Panc1 (cell line): ENCODE measurements around the gene GDPD5. TPM values are rescaled to one million over a fixed set of nuclear protein-coding genes. Genes with fewer than 3 reads are reported as not detected.

ENCODE experiments used
- ATAC-seq: fragments of 200-7000 bp; cut with Tn5 transposase; 2 replicates; pipeline ENCODE4 v1.9.1; 2020; ENCODE audit warnings: mild to moderate bottlenecking, moderate library complexity
- BruUV-seq: library from RNA; stranded (reverse); fragments of 400-500 nt; replicated peaks from 2 replicates; lab custom pipeline; 2021; lab: Mats Ljungman, UMichigan
- CTCF ChIA-PET: fragments of 300-600 bp; sonication (Branson Sonifier 250); formaldehyde crosslinking; loops from one replicate; lab custom pipeline; 2022; ENCODE audit warnings: antibody characterized with exemption; lab: Charles Lee
- POLR2A ChIA-PET: fragments of 300-600 bp; sonication (Branson Sonifier 250); formaldehyde crosslinking; loops from one replicate; lab custom pipeline; 2022; ENCODE audit warnings: antibody characterized with exemption; lab: Charles Lee
- DNase-seq: peaks from one replicate; pipeline ENCODE4 v3.0.0-alpha.2; 2010; ENCODE audit warnings: low read depth, low spot score
- H3K27ac ChIP-seq: 2 replicates; pipeline ENCODE4 v1.5.1; 2011; ENCODE audit warnings: mild to moderate bottlenecking, low read length, inconsistent platforms
- H3K27me3 ChIP-seq: fragments of 200-500 bp; sonication (Bioruptor generic); 2 replicates; pipeline ENCODE4 v1.6.0; 2014; ENCODE audit warnings: low read length, inconsistent platforms; ENCODE audit not compliant: control insufficient read depth, insufficient read depth
- H3K36me3 ChIP-seq: fragments of 200-500 bp; sonication (Bioruptor generic); 2 replicates; pipeline ENCODE4 v1.5.1; 2014; ENCODE audit warnings: inconsistent platforms, mild to moderate bottlenecking, low read length, moderate library complexity; ENCODE audit not compliant: control insufficient read depth, insufficient read depth
- H3K4me1 ChIP-seq: 2 replicates; pipeline ENCODE4 v1.5.1; 2011; ENCODE audit warnings: inconsistent platforms, mild to moderate bottlenecking, low read length, moderate library complexity; ENCODE audit not compliant: control insufficient read depth, insufficient read depth
- H3K4me3 ChIP-seq, 2 experiments: 2 replicates each; pipeline ENCODE4 v1.5.1; 2011 to 2012; ENCODE audit warnings: low read depth in 2 of 2, low read length in 2 of 2, mild to moderate bottlenecking in 2 of 2, inconsistent platforms in 1 of 2, moderate library complexity in 1 of 2
- H3K9me3 ChIP-seq: fragments of 200-500 bp; sonication (Bioruptor generic); 2 replicates; pipeline ENCODE4 v1.5.1; 2014; ENCODE audit warnings: low read depth, mild to moderate bottlenecking, inconsistent platforms, low read length, moderate library complexity; ENCODE audit not compliant: control insufficient read depth, insufficient read depth
- POLR2AphosphoS5 ChIP-seq: IDR thresholded peaks from 2 replicates; pipeline ENCODE4 v1.6.1; 2012; ENCODE audit warnings: mild to moderate bottlenecking, low read depth, low read length, moderate library complexity
- SIN3A ChIP-seq: IDR thresholded peaks from 2 replicates; pipeline ENCODE4 v1.6.1; 2012; ENCODE audit warnings: low read depth, mild to moderate bottlenecking, low read length, moderate library complexity, borderline replicate concordance; ENCODE audit not compliant: insufficient read depth
- TCF7L2 ChIP-seq: IDR thresholded peaks from 2 replicates; pipeline ENCODE4 v1.6.1; 2011; ENCODE audit warnings: mild to moderate bottlenecking, low read depth, low read length, inconsistent platforms
- in situ Hi-C: cut with HindIII; loops from 2 replicates; pipeline ENCODE4 v1.10.0; 2016; ENCODE audit warnings: low sequenced_read_pairs, low pct_unique_long_range_greater_than_20kb
- intact Hi-C: fragments of 100-400 bp; cut with micrococcal nuclease; formaldehyde crosslinking; loops from one replicate; pipeline ENCODE4 v1.10.0; 2022; ENCODE audit not compliant: unreplicated experiment
- total RNA-seq: library from RNA; stranded (reverse); gene quantifications from one replicate; pipeline ENCODE4 v1.2.1, GENCODE V29; 2021; ENCODE audit not compliant: unreplicated experiment
- TF ChIP-seq, protein P1 (sequence below), 2 experiments: IDR thresholded peaks; 2 replicates each; pipeline ENCODE4 v1.6.1; 2011 to 2012; ENCODE audit warnings: low read depth in 2 of 2, control low read depth in 1 of 2, low read length in 1 of 2, mild to moderate bottlenecking in 1 of 2, moderate library complexity in 1 of 2; ENCODE audit not compliant: insufficient read depth in 1 of 2
- TF ChIP-seq, protein P2 (sequence below): fragments of 450-650 bp; IDR thresholded peaks from 2 replicates; pipeline ENCODE4 v1.5.1; 2017; ENCODE audit warnings: mild to moderate bottlenecking

Gene GDPD5
- total RNA-seq, 1 experiment from 2014 or later, result 6.0 TPM

DNA sequence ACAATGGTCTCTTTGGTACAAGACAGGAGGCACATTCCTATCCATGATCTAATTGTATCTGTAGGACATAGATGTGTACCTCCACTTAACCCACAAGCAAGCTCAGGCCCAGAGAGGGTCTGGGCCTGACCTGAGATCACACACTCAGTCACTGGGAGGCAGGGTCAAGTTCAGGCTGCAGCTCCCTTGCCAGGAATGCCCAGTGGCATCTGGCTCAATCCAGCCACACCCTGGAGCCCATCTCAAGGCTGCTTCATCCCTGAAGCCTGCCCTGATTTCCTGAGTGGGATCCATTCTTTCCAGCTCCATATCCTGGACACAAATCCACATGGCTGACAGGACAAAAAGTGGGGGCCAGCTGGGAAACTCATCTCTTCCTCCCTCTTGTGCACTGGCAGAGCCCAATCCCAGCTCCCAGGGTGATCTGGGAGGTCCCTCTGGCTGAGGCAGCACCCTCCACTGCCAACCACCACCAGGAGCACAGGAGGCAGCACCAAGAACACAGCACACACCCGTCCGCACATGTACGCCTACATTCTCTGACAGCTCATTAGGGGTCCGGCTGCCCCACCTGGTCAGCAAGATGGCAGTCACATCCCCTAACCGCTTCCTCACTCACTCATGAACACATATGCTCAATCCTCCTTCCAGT, 53.5 kb downstream of the GDPD5 start:
- no peak overlapping the region for H3K27ac ChIP-seq
- DNase-seq (no peak), ATAC-seq (no peak)
- H3K9me3 ChIP-seq, result no peaks in the 10 kb centered on the region
- no TSS peak for BruUV-seq
- no peaks in the 10 kb centered on the region for H3K36me3 ChIP-seq
- no peak overlapping the region for H3K4me3 ChIP-seq
- intact Hi-C loops, result no loop called here
- POLR2A ChIA-PET, result no interaction called here
- no peaks in the 10 kb centered on the region for H3K4me1 ChIP-seq
- in situ Hi-C loops, result no loop called here
- no peaks in the 10 kb centered on the region for H3K27me3 ChIP-seq
- CTCF ChIA-PET, result no interaction called here
- TF ChIP-seq POLR2AphosphoS5 (no peak), TCF7L2 (no peak), SIN3A (no peak)
- TF ChIP-seq, protein P1, sequence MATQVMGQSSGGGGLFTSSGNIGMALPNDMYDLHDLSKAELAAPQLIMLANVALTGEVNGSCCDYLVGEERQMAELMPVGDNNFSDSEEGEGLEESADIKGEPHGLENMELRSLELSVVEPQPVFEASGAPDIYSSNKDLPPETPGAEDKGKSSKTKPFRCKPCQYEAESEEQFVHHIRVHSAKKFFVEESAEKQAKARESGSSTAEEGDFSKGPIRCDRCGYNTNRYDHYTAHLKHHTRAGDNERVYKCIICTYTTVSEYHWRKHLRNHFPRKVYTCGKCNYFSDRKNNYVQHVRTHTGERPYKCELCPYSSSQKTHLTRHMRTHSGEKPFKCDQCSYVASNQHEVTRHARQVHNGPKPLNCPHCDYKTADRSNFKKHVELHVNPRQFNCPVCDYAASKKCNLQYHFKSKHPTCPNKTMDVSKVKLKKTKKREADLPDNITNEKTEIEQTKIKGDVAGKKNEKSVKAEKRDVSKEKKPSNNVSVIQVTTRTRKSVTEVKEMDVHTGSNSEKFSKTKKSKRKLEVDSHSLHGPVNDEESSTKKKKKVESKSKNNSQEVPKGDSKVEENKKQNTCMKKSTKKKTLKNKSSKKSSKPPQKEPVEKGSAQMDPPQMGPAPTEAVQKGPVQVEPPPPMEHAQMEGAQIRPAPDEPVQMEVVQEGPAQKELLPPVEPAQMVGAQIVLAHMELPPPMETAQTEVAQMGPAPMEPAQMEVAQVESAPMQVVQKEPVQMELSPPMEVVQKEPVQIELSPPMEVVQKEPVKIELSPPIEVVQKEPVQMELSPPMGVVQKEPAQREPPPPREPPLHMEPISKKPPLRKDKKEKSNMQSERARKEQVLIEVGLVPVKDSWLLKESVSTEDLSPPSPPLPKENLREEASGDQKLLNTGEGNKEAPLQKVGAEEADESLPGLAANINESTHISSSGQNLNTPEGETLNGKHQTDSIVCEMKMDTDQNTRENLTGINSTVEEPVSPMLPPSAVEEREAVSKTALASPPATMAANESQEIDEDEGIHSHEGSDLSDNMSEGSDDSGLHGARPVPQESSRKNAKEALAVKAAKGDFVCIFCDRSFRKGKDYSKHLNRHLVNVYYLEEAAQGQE (IDR thresholded peaks at IDR 0.05; ENCODE audit: insufficient read depth in 1 of 2, low read depth in 2 of 2, low read length in 1 of 2), result no peak
- TF ChIP-seq, protein P2, sequence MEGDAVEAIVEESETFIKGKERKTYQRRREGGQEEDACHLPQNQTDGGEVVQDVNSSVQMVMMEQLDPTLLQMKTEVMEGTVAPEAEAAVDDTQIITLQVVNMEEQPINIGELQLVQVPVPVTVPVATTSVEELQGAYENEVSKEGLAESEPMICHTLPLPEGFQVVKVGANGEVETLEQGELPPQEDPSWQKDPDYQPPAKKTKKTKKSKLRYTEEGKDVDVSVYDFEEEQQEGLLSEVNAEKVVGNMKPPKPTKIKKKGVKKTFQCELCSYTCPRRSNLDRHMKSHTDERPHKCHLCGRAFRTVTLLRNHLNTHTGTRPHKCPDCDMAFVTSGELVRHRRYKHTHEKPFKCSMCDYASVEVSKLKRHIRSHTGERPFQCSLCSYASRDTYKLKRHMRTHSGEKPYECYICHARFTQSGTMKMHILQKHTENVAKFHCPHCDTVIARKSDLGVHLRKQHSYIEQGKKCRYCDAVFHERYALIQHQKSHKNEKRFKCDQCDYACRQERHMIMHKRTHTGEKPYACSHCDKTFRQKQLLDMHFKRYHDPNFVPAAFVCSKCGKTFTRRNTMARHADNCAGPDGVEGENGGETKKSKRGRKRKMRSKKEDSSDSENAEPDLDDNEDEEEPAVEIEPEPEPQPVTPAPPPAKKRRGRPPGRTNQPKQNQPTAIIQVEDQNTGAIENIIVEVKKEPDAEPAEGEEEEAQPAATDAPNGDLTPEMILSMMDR, result no peak

DNA sequence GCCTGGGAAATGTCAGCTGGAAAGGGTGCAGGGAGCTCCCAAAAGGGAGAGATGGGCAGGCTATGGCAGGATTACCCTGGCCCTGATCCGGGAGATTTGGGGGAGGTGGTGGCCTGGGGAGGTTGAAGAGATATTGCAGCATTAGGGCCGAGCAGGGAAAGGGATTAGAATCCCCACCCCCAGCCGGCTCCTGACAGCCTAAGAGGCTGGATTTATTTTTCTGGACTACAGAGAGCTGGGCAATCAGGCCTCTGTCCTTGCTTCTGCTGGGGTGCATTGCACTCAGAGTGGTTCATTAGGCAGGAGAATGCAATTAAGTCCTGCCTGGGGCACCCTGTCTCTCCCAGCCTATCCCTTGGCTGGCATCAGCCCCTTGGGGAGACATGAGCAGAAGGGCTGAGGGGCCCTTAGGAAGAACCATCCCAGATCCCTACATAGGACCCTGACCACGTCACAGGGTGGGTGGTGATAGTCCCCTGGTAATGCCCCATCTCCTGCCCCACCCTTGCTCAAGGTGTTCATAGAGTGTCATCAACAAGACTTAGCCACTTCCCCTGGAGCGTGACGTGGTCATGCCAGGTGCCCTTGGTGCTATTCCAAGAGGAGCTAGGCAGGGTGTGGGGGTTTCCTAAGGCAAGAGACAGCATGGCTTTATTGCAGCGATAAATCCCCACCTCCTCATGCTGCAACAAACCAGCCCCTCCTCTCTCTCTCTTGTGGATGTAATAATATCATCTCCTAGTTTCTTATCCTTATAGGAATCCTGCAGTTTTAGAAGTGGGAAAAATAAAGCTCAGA, 54.4 kb downstream of the GDPD5 start:
- no peak for DNase-seq
- TF ChIP-seq TCF7L2, result no peak
- no peak for TF ChIP-seq SIN3A
- TF ChIP-seq, protein P1 (IDR thresholded peaks at IDR 0.05; ENCODE audit: insufficient read depth in 1 of 2, low read depth in 2 of 2, low read length in 1 of 2), result no peak
- TF ChIP-seq POLR2AphosphoS5, result no peak
- TF ChIP-seq, protein P2, result no peak
- no peak overlapping the region for H3K27ac ChIP-seq
- no peaks in the 10 kb centered on the region for H3K9me3 ChIP-seq
- BruUV-seq, result no TSS peak
- no peaks in the 10 kb centered on the region for H3K36me3 ChIP-seq
- no peaks in the 10 kb centered on the region for H3K4me1 ChIP-seq
- intact Hi-C loops (no loop called here), in situ Hi-C loops (no loop called here)
- ATAC-seq, result no peak
- H3K27me3 ChIP-seq, result no peaks in the 10 kb centered on the region
- H3K4me3 ChIP-seq, result no peak overlapping the region
- ChIA-PET POLR2A (no interaction called here), CTCF (interaction anchor here (1.2 kb wide), 1 partner anchor 331 kb away, joined by 14 read pairs; no protein-coding TSS in a partner anchor)
